SJCRH30 (cell line): ENCODE results near the gene DNAJC21. TPM values are rescaled to one million over a fixed set of nuclear protein-coding genes. Genes with fewer than 3 reads are reported as not detected.
"Not testable (repeated sequence)": the region's sequence is repeated elsewhere in the genome, so short reads cannot be mapped to it uniquely, and the experiment has no call there.

Experiments
- DNase-seq, 2 experiments: peaks; one replicate each; pipeline ENCODE4 v3.0.0-alpha.2; 2015 to 2020
- H3K27ac ChIP-seq: fragments of 250-450 bp; sonication (Bioruptor Pico); 2 replicates; pipeline ENCODE4 v1.5.1; 2020; ENCODE audit warnings: mild to moderate bottlenecking, moderate library complexity
- H3K27me3 ChIP-seq: fragments of 250-450 bp; sonication (Bioruptor Pico); 2 replicates; pipeline ENCODE4 v1.5.1; 2020; ENCODE audit warnings: mild to moderate bottlenecking, moderate library complexity
- H3K36me3 ChIP-seq: fragments of 250-450 bp; sonication (Bioruptor Pico); 2 replicates; pipeline ENCODE4 v1.5.1; 2020; ENCODE audit warnings: mild to moderate bottlenecking, moderate library complexity
- H3K4me1 ChIP-seq: fragments of 250-450 bp; sonication (Bioruptor Pico); 2 replicates; pipeline ENCODE4 v1.5.1; 2020; ENCODE audit warnings: mild to moderate bottlenecking, moderate library complexity
- H3K4me3 ChIP-seq: fragments of 250-450 bp; sonication (Bioruptor Pico); 2 replicates; pipeline ENCODE4 v1.5.1; 2020; ENCODE audit warnings: mild to moderate bottlenecking, moderate library complexity
- H3K9me3 ChIP-seq: fragments of 250-450 bp; sonication (Bioruptor Pico); replicated peaks from 2 replicates; pipeline ENCODE4 v1.5.1; 2020; ENCODE audit warnings: mild to moderate bottlenecking, moderate library complexity
- total RNA-seq: library from RNA; depleted of rRNA; stranded (reverse); fragments of >200 nt; shearing (Covaris generic); gene quantifications from 2 replicates; pipeline ENCODE4 v1.2.3, GENCODE V29; 2014

Gene DNAJC21
- total RNA-seq, 1 experiment from 2014 or later = 68.8 TPM

- Histone ChIP-seq H3K36me3 (peaks cover 21% of the 10 kb centered on the region), H3K9me3 (no peaks in the 10 kb centered on the region), H3K27ac (no peak overlapping the region; the same call in 1 of the 2 replicates), H3K27me3 (no peaks in the 10 kb centered on the region), H3K4me3 (peak overlapping the region; percentile 90), H3K4me1 (peaks cover 8% of the 10 kb centered on the region)
- DNase-seq = no peak
Observed at GRCh38 chr5:34930870-34931269, 1.5 kb downstream of the DNAJC21 start.

- no peak for DNase-seq
- Histone ChIP-seq H3K27ac (no peak overlapping the region), H3K27me3 (no peaks in the 10 kb centered on the region), H3K9me3 (no peaks in the 10 kb centered on the region), H3K4me3 (no peak overlapping the region), H3K4me1 (peaks cover 8% of the 10 kb centered on the region), H3K36me3 (peaks cover 25% of the 10 kb centered on the region)
Observed at GRCh38 chr5:34932947-34933346, 3.6 kb downstream of the DNAJC21 start.

- Histone ChIP-seq H3K36me3 (peaks cover 54% of the 10 kb centered on the region), H3K4me3 (no peak overlapping the region), H3K27me3 (no peaks in the 10 kb centered on the region), H3K9me3 (no peaks in the 10 kb centered on the region; the same call in 1 of the 2 replicates), H3K27ac (peak overlapping the region; percentile 55), H3K4me1 (peaks cover 6% of the 10 kb centered on the region; the same call in 1 of the 2 replicates)
- peak in 1 of 2 experiments; percentile 56 for DNase-seq
Observed at GRCh38 chr5:34941936-34942335, 12.6 kb downstream of the DNAJC21 start.

GRCh38 chr5:34944044-34944443 lies 14.7 kb downstream of the DNAJC21 start:
- H3K9me3 ChIP-seq = no peaks in the 10 kb centered on the region
- no peak overlapping the region for H3K4me3 ChIP-seq
- peaks cover 6% of the 10 kb centered on the region; the same call in 1 of the 2 replicates for H3K4me1 ChIP-seq
- peaks cover 50% of the 10 kb centered on the region for H3K36me3 ChIP-seq
- no peak overlapping the region for H3K27ac ChIP-seq
- no peak for DNase-seq
- no peaks in the 10 kb centered on the region for H3K27me3 ChIP-seq

- H3K4me1 ChIP-seq = peaks cover 6% of the 10 kb centered on the region; the same call in 1 of the 2 replicates
- no peaks in the 10 kb centered on the region for H3K27me3 ChIP-seq
- DNase-seq = no peak
- peaks cover 53% of the 10 kb centered on the region for H3K36me3 ChIP-seq
- H3K9me3 ChIP-seq = no peaks in the 10 kb centered on the region
- H3K4me3 ChIP-seq = no peak overlapping the region
- H3K27ac ChIP-seq = no peak overlapping the region
Observed at GRCh38 chr5:34944460-34945047, 15.2 kb downstream of the DNAJC21 start.

GRCh38 chr5:34957321-34957720 lies 28.0 kb downstream of the DNAJC21 start:
- peaks cover 30% of the 10 kb centered on the region for H3K36me3 ChIP-seq
- no peaks in the 10 kb centered on the region for H3K27me3 ChIP-seq
- H3K27ac ChIP-seq = no peak overlapping the region
- no peak for DNase-seq
- no peak overlapping the region for H3K4me3 ChIP-seq
- H3K4me1 ChIP-seq = no peaks in the 10 kb centered on the region
- no peaks in the 10 kb centered on the region for H3K9me3 ChIP-seq

- Histone ChIP-seq H3K27ac (no peak overlapping the region), H3K27me3 (no peaks in the 10 kb centered on the region), H3K4me1 (no peaks in the 10 kb centered on the region), H3K9me3 (no peaks in the 10 kb centered on the region), H3K4me3 (no peak overlapping the region), H3K36me3 (peaks cover 26% of the 10 kb centered on the region)
- DNase-seq = peak in 1 of 2 experiments; percentile 34
Observed at GRCh38 chr5:34957857-34958690, 28.7 kb downstream of the DNAJC21 start.

- no peaks in the 10 kb centered on the region for H3K9me3 ChIP-seq
- H3K4me1 ChIP-seq = no peaks in the 10 kb centered on the region
- H3K27me3 ChIP-seq = no peaks in the 10 kb centered on the region
- no peak for DNase-seq
- no peak overlapping the region for H3K27ac ChIP-seq
- H3K36me3 ChIP-seq = peaks cover 15% of the 10 kb centered on the region
- no peak overlapping the region for H3K4me3 ChIP-seq
Observed at GRCh38 chr5:34959323-34959722, 30.0 kb downstream of the DNAJC21 start.

- DNase-seq = no peak
- Histone ChIP-seq H3K4me1 (no peaks in the 10 kb centered on the region), H3K27ac (no peak overlapping the region), H3K27me3 (no peaks in the 10 kb centered on the region), H3K36me3 (no peaks in the 10 kb centered on the region), H3K4me3 (no peak overlapping the region), H3K9me3 (peaks cover 6% of the 10 kb centered on the region; the same call in 1 of the 2 replicates)
Observed at GRCh38 chr5:34967540-34967939, 38.2 kb downstream of the DNAJC21 start.

GRCh38 chr5:34968258-34968657 lies 38.9 kb downstream of the DNAJC21 start:
- H3K27ac ChIP-seq = no peak overlapping the region
- H3K27me3 ChIP-seq = no peaks in the 10 kb centered on the region
- peaks cover 6% of the 10 kb centered on the region; the same call in 1 of the 2 replicates for H3K9me3 ChIP-seq
- H3K36me3 ChIP-seq = no peaks in the 10 kb centered on the region
- no peak for DNase-seq
- no peak overlapping the region for H3K4me3 ChIP-seq
- H3K4me1 ChIP-seq = no peaks in the 10 kb centered on the region

- Histone ChIP-seq H3K36me3 (no peaks in the 10 kb centered on the region), H3K27me3 (no peaks in the 10 kb centered on the region), H3K4me1 (no peaks in the 10 kb centered on the region), H3K9me3 (peaks cover 5% of the 10 kb centered on the region; the same call in 1 of the 2 replicates), H3K4me3 (no peak overlapping the region), H3K27ac (no peak overlapping the region)
- no peak for DNase-seq
Observed at GRCh38 chr5:34970552-34970951, 41.2 kb downstream of the DNAJC21 start.

- DNase-seq, H3K4me3 ChIP-seq, H3K36me3 ChIP-seq, H3K4me1 ChIP-seq, H3K27me3 ChIP-seq, H3K27ac ChIP-seq, H3K9me3 ChIP-seq: not testable (repeated sequence)
Observed at GRCh38 chr5:34971655-34972054, 42.3 kb downstream of the DNAJC21 start.

- Histone ChIP-seq H3K4me3 (no peak overlapping the region), H3K36me3 (no peaks in the 10 kb centered on the region), H3K4me1 (no peaks in the 10 kb centered on the region), H3K27ac (no peak overlapping the region), H3K9me3 (no peaks in the 10 kb centered on the region), H3K27me3 (no peaks in the 10 kb centered on the region)
- no peak for DNase-seq
Observed at GRCh38 chr5:34976347-34976746, 47.0 kb downstream of the DNAJC21 start.

GRCh38 chr5:34977934-34978613 lies 48.7 kb downstream of the DNAJC21 start:
- no peak overlapping the region for H3K4me3 ChIP-seq
- DNase-seq = no peak
- H3K27me3 ChIP-seq = no peaks in the 10 kb centered on the region
- no peaks in the 10 kb centered on the region for H3K9me3 ChIP-seq
- H3K4me1 ChIP-seq = no peaks in the 10 kb centered on the region
- no peak overlapping the region for H3K27ac ChIP-seq
- no peaks in the 10 kb centered on the region for H3K36me3 ChIP-seq

GRCh38 chr5:34978681-34979080 lies 49.3 kb downstream of the DNAJC21 start:
- no peaks in the 10 kb centered on the region for H3K36me3 ChIP-seq
- no peak for DNase-seq
- no peaks in the 10 kb centered on the region for H3K9me3 ChIP-seq
- no peaks in the 10 kb centered on the region for H3K27me3 ChIP-seq
- H3K4me3 ChIP-seq = no peak overlapping the region
- no peaks in the 10 kb centered on the region for H3K4me1 ChIP-seq
- no peak overlapping the region for H3K27ac ChIP-seq
